GM20000 (cell line): Measurements from ENCODE around the gene MINDY4.

Experiments used
- DNase-seq: peaks from one replicate; pipeline ENCODE4 v3.0.0; 2012; ENCODE audit warnings: low spot score
- TF ChIP-seq, protein P1 (sequence below): IDR thresholded peaks from 2 replicates; pipeline ENCODE4 v1.5.1; 2012; ENCODE audit warnings: mild to moderate bottlenecking, control low read depth; ENCODE audit errors: extremely low read depth, missing control alignments

Gene MINDY4

DNA sequence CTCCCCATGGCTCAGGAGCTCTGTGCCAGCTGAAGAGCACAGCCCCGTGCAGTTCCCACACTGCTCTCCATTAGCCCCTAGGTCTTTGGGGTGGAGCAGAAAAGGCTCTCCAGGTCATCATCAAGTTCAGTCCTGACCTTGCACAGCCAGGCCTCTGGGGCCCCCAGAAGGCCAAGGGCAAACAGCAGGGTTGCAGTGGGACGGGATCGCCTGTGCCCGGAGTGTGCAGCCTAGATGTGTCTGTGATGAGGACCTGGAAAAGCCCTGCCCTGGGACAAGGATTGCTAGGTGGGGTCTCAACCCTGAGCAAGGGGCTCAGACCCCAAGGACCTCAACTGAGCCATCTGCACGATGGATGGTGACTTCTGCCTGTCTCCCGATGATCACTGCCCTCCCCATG, 18.7 kb upstream of the MINDY4 start:
- DNase-seq, result no peak
- TF ChIP-seq, protein P1, sequence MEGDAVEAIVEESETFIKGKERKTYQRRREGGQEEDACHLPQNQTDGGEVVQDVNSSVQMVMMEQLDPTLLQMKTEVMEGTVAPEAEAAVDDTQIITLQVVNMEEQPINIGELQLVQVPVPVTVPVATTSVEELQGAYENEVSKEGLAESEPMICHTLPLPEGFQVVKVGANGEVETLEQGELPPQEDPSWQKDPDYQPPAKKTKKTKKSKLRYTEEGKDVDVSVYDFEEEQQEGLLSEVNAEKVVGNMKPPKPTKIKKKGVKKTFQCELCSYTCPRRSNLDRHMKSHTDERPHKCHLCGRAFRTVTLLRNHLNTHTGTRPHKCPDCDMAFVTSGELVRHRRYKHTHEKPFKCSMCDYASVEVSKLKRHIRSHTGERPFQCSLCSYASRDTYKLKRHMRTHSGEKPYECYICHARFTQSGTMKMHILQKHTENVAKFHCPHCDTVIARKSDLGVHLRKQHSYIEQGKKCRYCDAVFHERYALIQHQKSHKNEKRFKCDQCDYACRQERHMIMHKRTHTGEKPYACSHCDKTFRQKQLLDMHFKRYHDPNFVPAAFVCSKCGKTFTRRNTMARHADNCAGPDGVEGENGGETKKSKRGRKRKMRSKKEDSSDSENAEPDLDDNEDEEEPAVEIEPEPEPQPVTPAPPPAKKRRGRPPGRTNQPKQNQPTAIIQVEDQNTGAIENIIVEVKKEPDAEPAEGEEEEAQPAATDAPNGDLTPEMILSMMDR, result no peak

DNA sequence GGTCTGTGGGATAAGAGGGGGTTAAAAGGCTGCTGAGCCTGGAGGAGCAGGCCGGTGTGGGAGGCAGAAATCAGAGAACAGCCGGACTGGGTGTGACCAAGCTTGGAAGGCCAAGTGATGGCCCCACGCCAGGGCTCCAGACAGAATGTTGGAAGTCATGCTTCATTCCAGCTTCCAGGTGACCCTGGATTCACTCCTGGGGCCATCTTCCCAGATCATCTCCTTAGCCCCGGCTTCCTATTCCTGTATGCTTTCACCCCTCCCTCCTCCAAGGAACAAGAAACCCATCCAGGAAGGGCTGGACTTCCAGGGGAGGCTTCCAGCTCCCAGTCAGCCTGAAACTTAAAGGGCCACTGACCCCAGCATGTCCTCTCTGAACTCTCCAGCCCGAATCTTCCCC, 18.2 kb upstream of the MINDY4 start:
- TF ChIP-seq, protein P1, result no peak
- no peak for DNase-seq

DNA sequence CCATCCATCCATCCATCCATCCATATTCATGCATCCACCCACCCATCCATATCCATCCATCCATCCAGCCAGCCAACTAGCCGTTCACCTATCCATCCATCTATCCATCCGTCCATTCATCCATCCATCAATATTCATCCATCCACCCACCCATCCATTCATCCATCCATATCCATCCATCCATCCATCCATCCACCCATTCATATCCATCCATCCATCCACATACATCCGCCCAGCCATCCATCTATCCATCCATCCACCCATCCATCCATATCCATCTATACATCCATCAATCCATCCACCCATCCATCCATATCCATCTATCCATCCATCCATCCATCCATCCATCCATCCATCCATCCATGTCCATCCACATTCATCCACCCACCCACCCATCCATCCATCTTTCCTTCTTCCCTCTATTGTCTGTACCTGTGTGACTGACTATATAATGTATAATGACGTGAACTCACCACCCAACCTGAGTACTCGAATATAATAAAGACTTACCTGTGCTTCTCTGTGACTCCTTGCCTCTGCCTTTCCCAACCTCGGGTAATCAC, 16.8 kb upstream of the MINDY4 start:
- TF ChIP-seq, protein P1, result no peak
- DNase-seq, result no peak

DNA sequence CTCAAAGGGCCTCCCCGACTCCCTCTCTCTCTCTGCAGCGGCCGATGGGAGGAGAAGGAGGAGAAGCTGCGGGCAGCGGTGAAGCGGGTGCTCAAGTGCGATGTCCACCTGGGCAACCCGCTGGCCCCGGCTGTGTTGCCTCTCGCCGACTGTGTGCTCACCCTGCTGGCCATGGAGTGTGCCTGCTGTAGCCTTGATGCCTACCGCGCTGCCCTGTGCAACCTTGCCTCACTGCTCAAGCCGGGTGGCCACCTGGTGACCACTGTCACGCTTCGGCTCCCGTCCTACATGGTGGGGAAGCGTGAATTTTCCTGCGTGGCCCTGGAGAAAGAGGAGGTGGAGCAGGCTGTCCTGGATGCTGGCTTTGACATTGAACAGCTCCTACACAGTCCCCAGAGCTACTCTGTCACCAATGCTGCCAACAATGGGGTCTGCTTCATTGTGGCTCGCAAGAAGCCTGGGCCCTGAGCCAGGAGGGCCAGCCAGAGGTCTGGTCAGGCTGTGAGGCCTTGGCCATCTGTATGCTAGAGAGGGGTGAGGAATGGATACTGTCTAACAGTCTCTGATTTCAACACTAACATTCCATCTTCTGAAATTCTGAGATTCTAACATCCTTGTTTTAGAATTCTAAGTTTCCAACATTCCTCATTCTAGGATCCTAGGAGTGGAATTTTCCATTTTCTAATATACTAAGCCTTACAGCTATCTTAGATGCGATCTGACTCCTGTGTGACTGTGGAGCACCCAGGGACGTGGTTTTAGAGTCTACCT, 15.6 kb upstream of the MINDY4 start:
- TF ChIP-seq, protein P1, result no peak
- DNase-seq, result no peak

DNA sequence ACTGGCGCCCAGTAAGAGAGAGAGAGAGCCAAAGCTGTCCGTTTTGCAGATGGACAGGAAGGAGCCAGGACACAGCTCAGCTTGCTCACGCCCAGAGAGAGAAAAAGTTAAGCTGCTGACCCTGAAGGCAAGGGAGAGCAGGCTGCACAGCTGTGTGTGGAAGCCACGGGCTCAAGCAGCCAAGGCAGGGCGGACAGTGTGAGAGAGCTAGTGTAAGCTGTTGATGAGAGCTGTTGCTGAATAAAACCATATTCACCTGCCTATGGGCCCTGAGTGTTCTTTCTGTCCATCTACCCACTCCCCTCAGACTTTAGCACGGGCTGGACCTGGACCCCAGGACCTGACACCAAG, 13.9 kb upstream of the MINDY4 start:
- DNase-seq, result no peak
- TF ChIP-seq, protein P1, result no peak

DNA sequence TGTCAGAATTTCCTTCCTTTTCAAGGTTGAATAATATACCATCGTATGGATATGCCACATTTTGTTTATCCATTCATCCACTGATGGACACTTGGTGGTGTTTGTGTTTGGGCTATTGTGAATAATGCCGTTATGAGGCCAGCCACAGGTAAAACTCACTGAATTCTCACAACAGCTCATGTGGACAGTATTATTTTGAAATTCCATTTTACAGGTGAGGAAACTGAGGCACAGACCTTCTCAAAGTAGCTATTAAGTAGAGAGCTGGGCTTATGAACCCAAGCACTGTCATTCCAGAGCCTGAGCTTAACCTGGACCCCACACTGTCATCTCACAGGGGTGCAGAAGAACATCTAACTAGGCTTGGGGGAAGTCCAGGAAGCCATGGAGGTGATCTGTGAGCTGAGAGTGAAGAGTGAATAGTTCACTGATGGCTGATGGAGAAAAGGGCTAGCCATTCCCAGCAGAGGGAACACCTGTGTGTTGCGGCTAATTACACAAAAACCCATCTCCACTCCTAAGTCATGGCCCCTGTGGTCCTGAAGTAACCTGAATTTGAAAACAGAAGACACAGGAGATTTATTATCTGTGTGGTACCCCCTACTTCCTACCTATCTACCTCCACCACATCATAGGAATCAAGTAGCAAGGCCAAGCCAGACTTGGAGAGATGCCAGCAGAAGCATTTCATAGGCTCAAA, 10.6 kb upstream of the MINDY4 start:
- TF ChIP-seq, protein P1, result no peak
- DNase-seq, result no peak
